ENCODE data around the gene PLEKHG3. TPM values are rescaled to one million over a fixed set of nuclear protein-coding genes. Genes with fewer than 3 reads are reported as not detected.

Gene PLEKHG3
- total and polyA plus RNA-seq, 2 experiments from 2014 or later: 23.0 to 83.1 TPM

GRCh38 chr14:64760146-64760755 lies 56.0 kb downstream of the PLEKHG3 start:
- H3K4me1 Mint-ChIP-seq: peaks cover 57% of the 10 kb centered on the region
- Histone ChIP-seq H3K27me3 (ENCODE audit: insufficient read depth) (no peaks in the 10 kb centered on the region), H3K4me1 (ENCODE audit: insufficient read depth) (peaks cover 33% of the 10 kb centered on the region)

More at GRCh38 chr14:64760146-64760755, 56.0 kb downstream of the PLEKHG3 start:
- Mint-ChIP-seq H3K36me3 (ENCODE audit: low read depth) (no peaks in the 10 kb centered on the region; the same call in 2 of the 3 replicates), H3K4me3 (no peak overlapping the region), H3K27ac (no peak overlapping the region), H3K9me3 (peaks cover 7% of the 10 kb centered on the region; the same call in 2 of the 3 replicates), H3K27me3 (ENCODE audit: insufficient read depth, low read depth, poor library complexity) (peaks cover 27% of the 10 kb centered on the region)
- DNase-seq (ENCODE audit: low spot score) (peak; percentile 78), ATAC-seq (peak; percentile 21)
- H3K36me3 ChIP-seq (ENCODE audit: insufficient read depth): no peaks in the 10 kb centered on the region
- H3K9me2 ChIP-seq (ENCODE audit: insufficient read depth): no peaks in the 10 kb centered on the region
- H3K4me3 ChIP-seq: no peak overlapping the region
- H3F3A ChIP-seq (replicated peaks; ENCODE audit: low read depth): 0 out of 2 replicates have a peak, but pooled peaks cover 3% of the 10 kb centered on the region
- H2AFZ ChIP-seq: no peak overlapping the region
- no peaks in the 10 kb centered on the region for H3K79me2 ChIP-seq (replicated peaks; ENCODE audit: insufficient read depth)
- no peak for TF ChIP-seq POLR2AphosphoS5 (IDR thresholded peaks at IDR 0.05; ENCODE audit: low read depth)
- no peak for TF ChIP-seq ZNF462 (CRISPR knock-in tag; IDR thresholded peaks at IDR 0.05)
- TF ChIP-seq ZNF331 (CRISPR knock-in tag; IDR thresholded peaks at IDR 0.05; ENCODE audit: low read depth): no peak
- no peak for TF ChIP-seq EZH2phosphoT487 (IDR thresholded peaks at IDR 0.05; ENCODE audit: unreplicated experiment)
- TF ChIP-seq CTCF (conservative IDR thresholded peaks at IDR 0.05; ENCODE audit: low read depth in 2 of 2): peak; percentile 82 to 84
- no peak overlapping the region for H3K4me2 ChIP-seq
- no peak overlapping the region for H3K27ac ChIP-seq (ENCODE audit: low read depth)
- no peaks in the 10 kb centered on the region for H4K20me1 ChIP-seq (replicated peaks; ENCODE audit: insufficient read depth)
